Suprapubic skin (tissue), 3 donors: ENCODE data around the gene GSG1L.

Experiments used
- EP300 ChIP-seq: sonication (generic); formaldehyde crosslinking; IDR thresholded peaks from one replicate; pipeline ENCODE4 v1.6.1; 2017; ENCODE audit warnings: antibody characterized with exemption
- TF ChIP-seq, protein P1 (sequence below), 2 donors: fragments of 200-600 bp in 1 of 2; fragments of 450-650 bp in 1 of 2; sonication (generic) in 1 of 2; IDR thresholded peaks; one replicate each; pipeline ENCODE4 v1.5.1; 2016 to 2019; ENCODE audit warnings: antibody characterized with exemption in 2 of 2, mild to moderate bottlenecking in 1 of 2, moderate library complexity in 1 of 2

DNA sequence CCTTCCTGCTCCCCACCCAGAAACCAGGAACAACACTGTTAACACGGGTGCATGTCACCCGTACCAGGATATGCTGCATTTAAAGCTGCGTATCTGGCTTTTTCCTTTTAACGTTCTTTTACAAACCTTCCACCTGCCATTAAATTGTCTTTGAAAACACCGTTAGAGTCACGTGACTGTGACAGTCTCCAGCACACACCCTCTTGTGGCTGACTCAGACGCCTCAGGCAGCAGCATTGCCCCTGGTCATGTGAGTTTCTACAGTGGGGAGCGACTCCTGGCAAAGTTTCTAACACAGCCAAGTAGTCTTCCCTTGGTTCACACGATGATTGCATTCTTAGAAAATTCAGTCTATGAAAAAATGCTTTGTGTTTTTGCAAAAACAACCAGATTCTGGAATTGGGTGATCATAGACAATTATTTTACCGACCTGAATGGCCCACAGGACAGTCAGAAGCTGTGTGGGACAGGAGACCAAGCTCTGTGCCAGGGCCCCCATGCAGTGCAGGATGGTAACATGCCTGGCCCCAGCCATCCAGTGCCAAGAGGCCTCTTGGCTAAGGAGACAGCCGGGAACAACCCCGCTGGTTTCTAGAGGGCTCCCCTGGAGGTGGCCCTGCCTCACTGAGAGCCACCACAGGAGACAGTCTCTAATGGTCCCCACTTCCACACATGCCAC is 314.5 kb downstream of the GSG1L start:
- TF ChIP-seq, protein P1, sequence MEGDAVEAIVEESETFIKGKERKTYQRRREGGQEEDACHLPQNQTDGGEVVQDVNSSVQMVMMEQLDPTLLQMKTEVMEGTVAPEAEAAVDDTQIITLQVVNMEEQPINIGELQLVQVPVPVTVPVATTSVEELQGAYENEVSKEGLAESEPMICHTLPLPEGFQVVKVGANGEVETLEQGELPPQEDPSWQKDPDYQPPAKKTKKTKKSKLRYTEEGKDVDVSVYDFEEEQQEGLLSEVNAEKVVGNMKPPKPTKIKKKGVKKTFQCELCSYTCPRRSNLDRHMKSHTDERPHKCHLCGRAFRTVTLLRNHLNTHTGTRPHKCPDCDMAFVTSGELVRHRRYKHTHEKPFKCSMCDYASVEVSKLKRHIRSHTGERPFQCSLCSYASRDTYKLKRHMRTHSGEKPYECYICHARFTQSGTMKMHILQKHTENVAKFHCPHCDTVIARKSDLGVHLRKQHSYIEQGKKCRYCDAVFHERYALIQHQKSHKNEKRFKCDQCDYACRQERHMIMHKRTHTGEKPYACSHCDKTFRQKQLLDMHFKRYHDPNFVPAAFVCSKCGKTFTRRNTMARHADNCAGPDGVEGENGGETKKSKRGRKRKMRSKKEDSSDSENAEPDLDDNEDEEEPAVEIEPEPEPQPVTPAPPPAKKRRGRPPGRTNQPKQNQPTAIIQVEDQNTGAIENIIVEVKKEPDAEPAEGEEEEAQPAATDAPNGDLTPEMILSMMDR (IDR thresholded peaks at IDR 0.05), result no peak
- TF ChIP-seq EP300, result no peak
